ENCODE data around the gene IRF3.

The IRF3 gene, protein sequence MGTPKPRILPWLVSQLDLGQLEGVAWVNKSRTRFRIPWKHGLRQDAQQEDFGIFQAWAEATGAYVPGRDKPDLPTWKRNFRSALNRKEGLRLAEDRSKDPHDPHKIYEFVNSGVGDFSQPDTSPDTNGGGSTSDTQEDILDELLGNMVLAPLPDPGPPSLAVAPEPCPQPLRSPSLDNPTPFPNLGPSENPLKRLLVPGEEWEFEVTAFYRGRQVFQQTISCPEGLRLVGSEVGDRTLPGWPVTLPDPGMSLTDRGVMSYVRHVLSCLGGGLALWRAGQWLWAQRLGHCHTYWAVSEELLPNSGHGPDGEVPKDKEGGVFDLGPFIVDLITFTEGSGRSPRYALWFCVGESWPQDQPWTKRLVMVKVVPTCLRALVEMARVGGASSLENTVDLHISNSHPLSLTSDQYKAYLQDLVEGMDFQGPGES

DNA sequence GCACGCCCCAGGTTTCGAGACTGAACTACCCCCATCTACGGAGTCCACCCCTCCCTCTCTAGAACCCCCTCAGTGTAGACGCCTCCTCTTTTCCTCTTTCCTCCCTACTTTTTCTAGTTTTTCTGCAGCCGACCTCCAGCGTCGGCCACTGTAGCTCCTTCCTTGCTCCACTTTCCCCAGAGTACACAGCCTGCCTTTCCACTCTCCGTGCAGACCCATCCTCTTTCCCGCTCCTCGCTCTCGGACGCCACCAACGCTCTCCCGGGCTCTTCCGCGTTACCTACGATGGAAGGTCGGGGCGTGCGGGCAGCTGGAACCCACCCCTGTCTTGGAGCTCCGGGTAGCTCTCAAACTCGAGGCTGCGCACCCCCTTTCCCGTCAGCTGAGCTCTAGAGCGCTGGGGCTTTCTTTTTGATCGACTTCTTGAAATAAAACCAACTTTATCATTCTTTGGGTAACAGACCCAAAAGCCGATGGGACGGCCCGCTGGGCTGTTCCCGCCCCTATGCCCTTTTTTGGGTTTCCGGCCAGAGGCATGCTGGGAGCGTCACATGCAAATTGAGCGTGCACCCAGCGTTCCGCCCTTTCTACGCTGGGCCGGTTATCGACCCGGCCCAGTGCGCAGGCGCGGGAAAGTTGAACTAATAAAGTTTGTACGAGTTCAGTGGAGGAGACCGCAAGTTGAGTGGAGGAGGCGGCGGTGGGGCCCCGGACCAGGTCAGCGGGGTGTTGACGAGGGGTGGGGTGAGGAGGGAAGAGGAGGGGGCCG lies at the start of gene IRF3, which contains the start of gene BCL2L12:
Gene IRF3, minus strand, starts transcription at position 507 of the 769 bp plus-strand sequence. CDS start 1,019 bp downstream, outside the sequence.
Gene BCL2L12, plus strand, starts transcription at position 583 of the 769 bp plus-strand sequence. CDS start 760 bp downstream, outside the sequence.
- in situ Hi-C loops (cut with HindIII; ENCODE audit: low sequenced_read_pairs), result no loop called here

DNA sequence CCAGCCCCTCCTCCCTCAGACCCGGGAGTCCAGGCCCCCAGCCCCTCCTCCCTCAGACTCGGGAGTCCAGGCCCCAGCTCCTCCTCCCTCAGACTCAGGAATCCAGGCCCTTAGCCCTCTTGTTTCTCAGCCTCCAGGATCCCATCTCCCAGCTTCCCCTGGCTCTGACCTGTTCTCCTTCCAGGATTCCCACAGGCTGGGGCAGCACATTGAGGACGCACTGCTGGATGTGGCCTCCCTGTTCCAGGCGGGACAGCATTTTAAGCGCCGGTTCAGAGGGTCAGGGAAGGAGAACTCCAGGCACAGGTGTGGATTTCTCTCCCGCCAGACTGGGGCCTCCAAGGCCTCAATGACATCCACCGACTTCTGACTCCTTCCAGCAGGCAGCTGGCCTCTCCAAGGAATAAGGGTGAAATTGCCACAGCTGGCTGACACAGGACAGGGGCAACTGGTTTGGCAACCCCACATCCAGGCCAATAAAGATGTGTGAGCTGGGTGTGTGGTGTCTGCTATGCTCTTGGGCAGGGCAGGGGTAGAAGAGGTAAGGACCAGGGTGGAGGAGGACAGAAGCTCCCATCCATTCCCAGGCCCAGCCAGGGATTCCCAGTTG lies 47.7 kb upstream of the IRF3 start:
- in situ Hi-C loops (cut with HindIII; ENCODE audit: low sequenced_read_pairs), result no loop called here

DNA sequence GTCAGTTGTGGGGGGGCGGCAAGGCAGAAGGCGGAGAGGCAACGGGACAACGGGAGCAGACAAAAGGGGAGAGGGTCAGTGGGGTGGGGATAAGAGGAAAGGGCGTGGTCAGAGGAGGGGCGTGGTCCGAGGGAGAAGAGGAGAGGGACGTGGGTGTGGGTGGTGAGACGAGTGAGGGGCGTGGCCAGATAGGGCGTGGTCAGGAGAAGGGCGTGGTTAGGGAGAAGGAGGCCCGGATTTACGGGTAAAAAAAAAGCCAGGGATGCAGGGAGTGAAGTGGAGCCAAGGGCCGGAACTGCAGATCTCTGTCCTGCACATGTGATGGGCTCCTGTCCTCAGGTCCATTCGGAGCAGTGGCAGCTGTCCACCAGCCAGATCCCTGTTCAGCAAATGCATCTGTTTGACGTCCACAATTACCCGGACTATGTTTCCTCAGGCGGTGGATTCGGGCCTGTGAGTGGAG lies 46.8 kb upstream of the IRF3 start:
- in situ Hi-C loops (cut with HindIII; ENCODE audit: low sequenced_read_pairs), result no loop called here

DNA sequence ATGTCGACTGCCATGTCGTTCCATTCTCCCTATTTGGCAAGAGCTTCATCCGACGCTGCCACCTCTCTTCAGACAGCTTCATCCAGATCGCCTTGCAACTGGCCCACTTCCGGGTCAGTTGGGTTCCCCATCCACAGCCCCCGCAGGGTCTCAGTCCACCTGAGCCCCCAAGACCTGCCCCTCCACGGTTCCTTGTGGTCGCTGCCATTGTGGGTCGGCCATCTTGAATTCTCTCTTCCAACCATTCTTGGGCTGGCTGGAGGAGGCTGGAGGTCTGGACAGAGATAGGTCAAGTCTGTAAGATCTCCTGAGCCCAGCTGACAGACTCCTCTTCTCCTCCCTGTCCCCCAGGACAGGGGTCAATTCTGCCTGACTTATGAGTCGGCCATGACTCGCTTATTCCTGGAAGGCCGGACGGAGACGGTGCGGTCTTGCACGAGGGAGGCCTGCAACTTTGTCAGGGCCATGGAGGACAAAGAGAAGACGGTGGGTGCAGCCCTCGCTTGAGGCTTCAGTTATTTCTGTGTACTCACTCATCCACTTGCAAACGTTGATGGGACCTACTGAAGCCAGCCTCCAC lies 44.8 kb upstream of the IRF3 start:
- in situ Hi-C loops (cut with HindIII; ENCODE audit: low sequenced_read_pairs), result no loop called here

DNA sequence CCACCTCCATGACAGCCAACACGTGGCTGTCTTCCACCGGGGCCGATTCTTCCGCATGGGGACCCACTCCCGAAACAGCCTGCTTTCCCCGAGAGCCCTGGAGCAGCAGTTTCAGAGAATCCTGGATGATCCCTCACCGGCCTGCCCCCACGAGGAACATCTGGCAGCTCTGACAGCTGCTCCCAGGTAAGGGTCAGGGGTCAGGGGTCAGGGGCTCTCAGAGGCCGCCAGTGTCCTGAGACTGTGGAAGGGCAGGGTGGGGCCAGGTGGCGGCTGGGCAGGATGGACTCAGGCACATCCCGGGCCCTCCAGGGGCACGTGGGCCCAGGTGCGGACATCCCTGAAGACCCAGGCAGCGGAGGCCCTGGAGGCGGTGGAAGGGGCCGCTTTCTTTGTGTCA lies 40.3 kb upstream of the IRF3 start:
- in situ Hi-C loops (cut with HindIII; ENCODE audit: low sequenced_read_pairs), result no loop called here

DNA sequence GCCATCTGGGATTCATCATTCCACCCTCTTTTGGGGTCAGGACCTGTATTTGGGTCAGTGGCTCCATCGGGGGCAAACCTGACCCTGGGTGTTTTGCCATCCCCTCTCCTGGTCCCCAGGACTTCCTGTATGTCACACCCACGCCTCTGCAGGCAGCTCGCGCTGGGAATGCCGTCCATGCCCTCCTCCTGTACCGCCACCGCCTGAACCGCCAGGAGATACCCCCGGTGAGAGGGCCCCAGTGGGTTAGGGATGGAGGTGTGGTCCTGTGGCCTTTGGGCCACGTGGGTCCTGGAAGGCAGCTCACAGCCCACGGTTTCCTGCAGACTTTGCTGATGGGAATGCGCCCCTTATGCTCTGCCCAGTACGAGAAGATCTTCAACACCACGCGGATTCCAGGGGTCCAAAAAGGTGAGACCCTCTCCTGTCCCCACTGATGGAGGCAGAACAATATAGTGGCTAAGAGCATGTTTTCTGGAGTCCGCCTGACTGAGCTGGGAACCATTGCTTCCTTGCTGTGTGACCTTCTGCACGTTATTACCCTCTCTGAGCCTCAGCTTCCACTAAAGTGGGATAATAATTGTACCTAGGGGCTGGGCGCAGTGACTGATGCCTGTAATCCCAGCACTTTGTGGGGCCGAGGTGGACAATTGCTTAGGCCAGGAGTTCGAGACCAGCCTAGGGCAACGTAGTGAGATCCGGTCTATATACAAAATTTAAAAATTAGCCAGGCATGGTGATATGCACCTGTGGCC lies 39.4 kb upstream of the IRF3 start:
- in situ Hi-C loops (cut with HindIII; ENCODE audit: low sequenced_read_pairs), result no loop called here

DNA sequence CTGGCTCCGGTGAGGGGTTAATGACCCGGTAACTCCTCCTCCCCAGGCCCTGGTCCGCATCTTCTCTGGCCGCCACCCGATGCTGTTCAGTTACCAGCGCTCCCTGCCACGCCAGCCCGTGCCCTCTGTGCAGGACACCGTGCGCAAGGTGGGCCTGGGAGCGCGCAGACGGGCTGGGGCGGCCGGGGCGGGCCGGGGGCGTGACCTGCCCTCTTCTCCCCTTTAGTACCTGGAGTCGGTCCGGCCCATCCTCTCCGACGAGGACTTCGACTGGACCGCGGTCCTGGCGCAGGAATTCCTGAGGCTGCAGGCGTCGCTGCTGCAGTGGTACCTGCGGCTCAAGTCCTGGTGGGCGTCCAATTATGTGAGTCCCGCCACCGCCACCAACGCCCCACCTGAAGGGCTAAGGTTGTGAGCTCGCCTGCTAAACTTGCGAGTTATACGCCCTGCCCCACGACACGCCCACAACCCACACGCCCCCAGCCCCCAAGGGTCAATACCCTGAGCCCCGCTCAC lies 35.7 kb upstream of the IRF3 start:
- in situ Hi-C loops (cut with HindIII; ENCODE audit: low sequenced_read_pairs), result no loop called here

DNA sequence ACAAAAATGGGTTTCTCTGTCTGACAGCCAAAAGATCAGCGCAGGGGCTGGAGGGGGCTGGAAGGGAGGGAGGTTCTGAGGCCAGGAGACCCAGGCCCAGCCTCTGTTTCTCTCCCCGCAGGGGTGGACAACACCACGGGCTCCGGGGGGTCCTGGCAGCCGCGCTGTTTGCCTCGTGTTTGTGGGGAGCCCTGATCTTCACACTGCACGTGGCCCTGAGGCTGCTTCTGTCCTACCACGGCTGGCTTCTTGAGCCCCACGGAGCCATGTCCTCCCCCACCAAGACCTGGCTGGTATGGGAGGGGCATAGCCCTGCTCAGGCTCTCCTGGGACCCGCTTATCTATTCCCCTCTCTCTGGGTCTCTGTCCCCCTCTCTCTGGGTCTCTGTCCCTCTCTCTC lies 34.9 kb upstream of the IRF3 start:
- in situ Hi-C loops (cut with HindIII; ENCODE audit: low sequenced_read_pairs), result no loop called here

DNA sequence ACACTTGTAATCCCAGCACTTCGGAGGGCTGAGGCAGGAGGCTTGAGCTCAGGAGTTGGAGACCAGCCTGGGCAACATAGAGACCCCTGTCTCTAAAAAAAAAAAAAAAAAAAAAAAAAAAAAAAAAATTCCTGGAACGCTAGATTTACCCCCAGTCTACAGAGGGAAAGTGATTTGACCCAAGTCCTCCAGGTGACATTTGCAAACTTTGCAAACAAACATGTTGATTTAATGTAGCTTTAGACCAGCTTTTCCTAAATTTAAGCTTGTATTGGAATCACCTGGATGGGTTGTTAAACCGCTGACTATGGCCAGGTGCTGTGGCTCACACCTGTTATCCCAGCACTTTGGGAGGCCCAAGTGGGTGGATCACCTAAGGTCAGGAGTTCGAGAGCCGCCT lies 33.7 kb upstream of the IRF3 start:
- in situ Hi-C loops (cut with HindIII; ENCODE audit: low sequenced_read_pairs), result no loop called here

DNA sequence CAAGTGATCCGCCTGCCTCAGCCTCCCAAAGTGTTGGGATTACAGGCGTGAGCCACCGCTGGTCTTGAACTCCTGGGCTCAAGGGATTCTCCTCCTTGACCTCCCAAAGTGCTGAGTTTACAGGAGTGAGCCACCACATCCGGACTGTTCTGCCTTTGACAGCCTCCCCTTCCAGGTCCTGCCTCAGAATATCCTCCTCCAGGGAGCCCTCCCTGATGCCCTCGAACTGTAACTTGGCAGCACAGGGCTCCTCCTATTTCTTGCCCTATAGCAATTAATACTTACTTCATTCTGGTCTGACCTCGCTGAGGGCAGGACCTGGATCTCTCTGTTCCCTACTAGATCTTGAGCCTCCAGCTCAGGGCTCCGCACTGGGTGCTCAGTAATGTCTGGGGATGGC lies 31.2 kb upstream of the IRF3 start:
- in situ Hi-C loops (cut with HindIII; ENCODE audit: low sequenced_read_pairs), result no loop called here

DNA sequence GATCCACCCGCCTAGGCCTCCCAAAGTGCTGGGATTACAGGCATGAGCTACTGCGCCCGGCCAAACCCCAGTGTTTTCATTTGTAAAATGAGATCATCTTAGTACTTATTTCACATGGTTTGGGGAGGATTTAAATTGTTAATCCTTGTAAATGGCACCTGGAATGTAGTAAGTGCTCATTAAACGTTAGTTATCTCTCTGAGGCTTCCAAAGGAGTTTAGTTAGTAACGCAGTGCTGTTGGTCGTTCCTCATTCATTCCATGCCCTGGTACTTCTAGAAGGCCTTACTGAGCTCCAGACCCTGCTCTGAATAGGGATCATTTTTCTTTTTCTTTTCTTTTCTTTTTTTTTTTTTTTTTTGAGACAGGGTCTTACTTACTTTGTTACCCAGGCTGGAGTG lies 30.5 kb upstream of the IRF3 start:
- in situ Hi-C loops (cut with HindIII; ENCODE audit: low sequenced_read_pairs), result no loop called here

DNA sequence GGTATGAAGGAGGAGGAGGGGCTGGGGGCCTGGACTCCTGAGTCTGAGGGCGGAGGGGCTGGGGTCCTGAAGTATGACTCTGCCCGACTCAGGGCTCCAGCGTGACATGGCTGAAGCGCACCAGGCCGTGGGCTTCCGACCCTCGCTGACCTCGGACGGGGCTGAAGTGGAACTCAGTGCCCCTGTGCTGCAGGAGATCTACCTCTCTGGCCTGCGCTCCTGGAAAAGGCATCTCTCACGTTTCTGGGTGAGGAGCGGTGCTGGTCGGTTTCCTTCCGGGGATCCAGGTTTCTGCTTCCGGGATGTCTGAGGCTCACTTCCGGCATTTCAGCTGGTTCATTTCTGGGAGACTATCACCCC lies 26.5 kb upstream of the IRF3 start:
- in situ Hi-C loops (cut with HindIII; ENCODE audit: low sequenced_read_pairs), result no loop called here

DNA sequence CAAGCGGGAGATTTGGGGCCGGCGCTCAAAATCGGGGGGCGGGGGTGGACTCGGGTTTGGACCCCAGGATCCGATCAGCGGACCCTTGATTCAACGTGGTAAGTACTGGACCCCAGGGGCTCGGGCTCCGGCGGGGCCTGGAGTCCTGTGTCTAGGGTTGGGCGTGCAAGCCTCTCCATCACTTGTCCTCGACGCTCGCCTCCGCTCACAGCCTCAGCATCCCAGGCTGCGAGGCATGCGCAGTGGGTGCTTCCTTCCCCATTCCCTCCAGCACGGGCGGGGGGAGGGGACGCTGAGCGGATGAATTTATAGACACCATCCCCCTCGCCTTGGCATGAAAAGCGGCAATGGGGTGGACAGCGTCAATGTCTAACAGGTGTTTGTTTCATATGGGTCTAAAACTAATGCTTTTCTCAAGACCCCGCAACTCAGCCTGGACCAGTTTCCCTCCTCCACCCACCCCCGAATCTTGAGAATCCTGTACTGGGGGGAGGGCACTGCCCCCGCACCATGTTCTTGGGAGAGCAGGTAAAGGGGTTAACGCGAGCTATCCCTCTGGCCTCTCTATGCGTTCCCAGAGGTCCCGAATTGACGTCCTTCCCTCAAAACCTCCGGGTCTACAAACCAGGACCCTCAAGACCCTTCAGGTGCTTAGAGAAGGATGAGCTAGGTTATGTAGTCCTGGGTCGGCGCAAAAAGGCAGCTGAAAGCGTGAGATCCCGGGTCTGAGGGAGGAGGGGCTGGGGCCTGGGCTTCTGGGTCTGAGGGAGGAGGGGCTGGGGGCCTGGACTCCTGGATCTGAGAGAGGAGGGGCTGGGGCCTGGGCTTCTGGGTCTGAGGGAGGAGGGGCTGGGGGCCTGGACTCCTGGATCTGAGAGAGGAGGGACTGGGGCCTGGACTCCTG lies 25.8 kb upstream of the IRF3 start:
- in situ Hi-C loops (cut with HindIII; ENCODE audit: low sequenced_read_pairs), result no loop called here

DNA sequence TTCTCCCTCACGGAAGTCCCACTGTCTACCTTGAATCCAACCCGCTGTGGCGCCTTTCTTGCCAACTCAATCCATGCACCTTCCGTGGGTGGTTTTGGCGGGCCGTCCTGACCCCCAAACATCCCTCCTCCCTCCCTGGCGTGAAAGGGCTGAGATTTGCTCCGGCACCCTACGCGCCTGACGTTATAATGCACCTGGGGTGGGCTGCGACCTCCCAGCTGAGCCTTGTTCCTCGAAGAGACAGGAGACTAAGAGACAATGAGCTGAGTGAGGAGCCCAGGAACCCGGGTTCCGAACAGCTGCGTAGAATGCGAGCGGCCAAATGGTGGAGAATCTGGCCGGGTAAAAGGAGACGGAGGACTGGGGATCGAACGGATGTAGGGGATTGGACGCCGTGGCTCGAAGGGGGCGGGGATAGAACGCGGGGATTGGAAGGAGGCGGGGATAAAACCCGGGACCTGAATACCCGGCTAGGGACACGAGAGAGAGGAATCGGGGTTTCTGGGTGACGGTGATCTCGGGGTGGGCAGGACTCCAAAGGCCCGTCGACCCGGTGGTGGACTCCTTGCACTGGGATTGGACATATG lies 25.1 kb upstream of the IRF3 start, which contains the start of gene CPT1C:
Gene CPT1C, plus strand, starts transcription at position 461 of the 587 bp plus-strand sequence. CDS start 1,137 bp downstream, outside the sequence.
- in situ Hi-C loops (cut with HindIII; ENCODE audit: low sequenced_read_pairs), result no loop called here

DNA sequence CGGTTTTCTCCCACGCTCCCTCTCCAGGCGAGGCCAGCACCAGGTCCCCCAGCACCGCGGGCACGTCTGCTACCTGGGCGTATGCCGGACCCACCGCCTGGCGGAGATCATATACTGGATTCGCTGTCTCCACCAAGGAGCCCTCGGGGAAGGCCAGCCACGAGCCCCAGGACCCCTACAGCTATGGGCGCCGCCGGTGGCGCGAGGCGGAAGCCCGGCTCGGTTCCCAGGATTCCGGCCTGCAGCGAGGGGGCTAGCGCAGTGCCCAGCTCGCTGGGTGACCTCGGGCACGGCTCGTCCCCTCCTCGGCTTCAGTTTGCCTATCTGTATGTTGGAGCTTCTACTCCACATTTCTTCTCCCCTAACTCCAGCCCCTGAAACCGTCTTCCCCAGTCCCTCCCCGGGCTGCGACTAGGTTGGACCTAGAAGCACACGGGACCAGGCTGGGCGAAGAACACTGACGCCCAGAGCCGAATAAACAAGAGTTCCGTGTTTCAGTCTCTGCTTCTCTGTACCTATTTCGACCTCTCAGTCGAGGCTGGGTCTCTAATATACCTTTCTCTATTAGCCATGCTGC lies 24.5 kb upstream of the IRF3 start:
- in situ Hi-C loops (cut with HindIII; ENCODE audit: low sequenced_read_pairs), result no loop called here

DNA sequence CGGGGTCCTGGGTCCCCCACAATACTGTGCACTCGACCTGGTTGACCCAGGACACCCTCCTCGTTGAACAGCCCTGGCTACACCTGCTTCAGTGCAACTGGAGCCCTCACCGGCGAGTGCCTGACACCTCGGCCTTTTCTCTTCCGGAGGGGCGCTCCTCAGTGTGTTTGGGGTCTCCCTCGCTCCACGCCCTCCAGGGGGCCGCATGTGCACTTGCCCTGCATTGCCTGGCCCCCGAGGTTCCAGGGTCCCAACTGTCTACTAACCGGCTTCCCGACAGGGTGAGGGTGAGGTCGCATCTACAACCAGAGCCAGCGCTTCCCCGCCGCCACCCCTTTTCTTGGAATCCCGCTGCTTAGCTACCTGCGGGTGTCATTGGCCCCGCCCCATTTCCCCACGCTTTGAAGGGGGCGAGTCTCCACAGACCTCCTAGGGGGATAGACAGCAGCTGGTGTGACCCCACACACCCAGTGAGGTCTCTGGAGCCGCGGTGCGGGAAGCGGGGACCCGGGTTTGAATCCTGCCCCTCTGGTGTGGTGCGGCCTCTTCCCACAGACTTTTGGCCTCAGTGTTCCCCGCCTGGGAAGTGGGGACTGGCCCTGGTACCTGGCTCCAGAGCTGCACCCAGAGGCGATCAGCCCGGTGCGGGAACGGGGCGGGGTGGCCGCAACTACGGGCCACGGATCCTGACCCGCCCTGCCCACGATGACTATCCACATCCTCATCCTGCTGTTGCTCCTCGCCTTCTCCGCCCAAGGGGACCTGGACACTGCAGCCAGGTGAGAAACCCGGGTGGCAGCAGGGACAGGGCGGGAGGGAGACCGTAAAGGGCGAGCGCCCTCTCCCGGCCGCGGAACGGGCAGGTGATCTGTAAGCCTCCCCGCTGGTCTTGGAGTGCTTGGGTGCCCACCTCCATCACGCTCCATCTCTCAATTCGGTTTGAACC lies 23.7 kb upstream of the IRF3 start, which contains the start of gene ADM5:
Gene ADM5, plus strand, starts transcription at position 462 of the 946 bp plus-strand sequence. Its CDS starts 244 bp downstream, at position 706.
- in situ Hi-C loops (cut with HindIII; ENCODE audit: low sequenced_read_pairs), result no loop called here

DNA sequence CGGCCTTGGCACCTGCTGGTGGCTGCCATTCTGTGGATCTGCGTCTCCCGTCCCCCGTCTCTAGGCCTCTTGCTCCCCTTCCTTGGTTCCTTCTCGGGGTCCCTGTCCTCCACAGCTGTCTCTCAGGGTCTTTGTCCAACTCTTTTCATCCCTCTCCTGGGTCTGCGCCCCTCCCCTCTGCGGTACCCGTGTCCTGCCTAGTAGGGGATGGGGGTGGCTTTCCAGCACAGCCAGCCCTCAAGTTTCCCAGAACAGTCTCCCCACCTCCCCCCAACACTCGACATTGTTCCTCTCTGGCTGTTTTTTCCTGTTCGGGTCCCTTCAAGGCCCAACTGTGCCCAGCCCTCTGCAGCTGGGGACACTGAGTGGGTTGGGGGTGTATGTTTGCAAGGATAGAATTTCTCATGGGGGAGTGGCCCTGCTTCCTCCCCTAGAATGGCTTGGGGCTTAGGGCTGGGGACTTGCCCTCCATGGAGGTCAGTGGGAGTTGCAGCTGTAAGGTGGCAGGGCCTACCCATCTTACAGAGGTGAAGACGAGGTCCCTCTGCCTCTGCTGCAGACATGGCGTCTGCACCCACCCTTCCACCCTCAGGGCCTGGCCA lies 23.0 kb upstream of the IRF3 start:
- in situ Hi-C loops (cut with HindIII; ENCODE audit: low sequenced_read_pairs), result no loop called here
